CD4-positive, alpha-beta memory T cell (primary cell): ENCODE data around the gene KLK14. TPM values are rescaled to one million over a fixed set of nuclear protein-coding genes. Genes with fewer than 3 reads are reported as not detected.
A peak's percentile ranks its signal among the peaks of the same experiment; 100 is the strongest.

Experiments used
- CTCF ChIA-PET: fragments of 350-600 bp; sonication (Branson Sonifier 250); formaldehyde crosslinking; loops from one replicate; lab custom pipeline; 2021; ENCODE audit warnings: inconsistent platforms; ENCODE audit not compliant: partially characterized antibody; lab: Charles Lee
- POLR2A ChIA-PET: fragments of 350-600 bp; sonication (Branson Sonifier 250); formaldehyde crosslinking; loops from one replicate; lab custom pipeline; 2021; ENCODE audit not compliant: partially characterized antibody; lab: Charles Lee
- DNase-seq, 5 donors: peaks; one replicate each; pipeline versions ENCODE4 v3.0.0 to v3.0.0-alpha.2; 2020 to 2022; ENCODE audit warnings: mixed read lengths in 1 of 5
- H3K27ac ChIP-seq: one replicate; pipeline ENCODE4 v1.7.0; 2013; ENCODE audit warnings: low read depth, low read length
- H3K27me3 ChIP-seq: 2 replicates; pipeline ENCODE4 v1.7.0; 2013; ENCODE audit warnings: mild to moderate bottlenecking, low read length, moderate library complexity; ENCODE audit not compliant: insufficient read depth
- H3K36me3 ChIP-seq: 2 replicates; pipeline ENCODE4 v1.7.0; 2013; ENCODE audit warnings: mild to moderate bottlenecking, low read length, moderate library complexity; ENCODE audit not compliant: insufficient read depth
- H3K4me1 ChIP-seq: 2 replicates; pipeline ENCODE4 v1.7.0; 2013; ENCODE audit warnings: mild to moderate bottlenecking, low read length, moderate library complexity; ENCODE audit not compliant: insufficient read depth
- H3K4me3 ChIP-seq, 2 donors: one replicate each; pipeline ENCODE4 v1.7.0; 2013; ENCODE audit warnings: low read length in 2 of 2, mild to moderate bottlenecking in 1 of 2
- H3K9me3 ChIP-seq, 2 donors: one replicate each; pipeline ENCODE4 v1.7.0; 2013; ENCODE audit warnings: low read length in 2 of 2, control low read depth in 1 of 2; ENCODE audit not compliant: control insufficient read depth in 1 of 2
- H3K27ac Mint-ChIP-seq, 7 donors: one replicate each; pipeline ENCODE4 v1.8.0; 2020 to 2021; ENCODE audit warnings: mixed read lengths in 7 of 7, mild to moderate bottlenecking in 6 of 7, inconsistent platforms in 3 of 7, moderate library complexity in 3 of 7
- H3K27me3 Mint-ChIP-seq, 2 donors: one replicate each; pipeline ENCODE4 v1.8.0; 2020 to 2021; ENCODE audit warnings: mixed read lengths in 2 of 2
- H3K36me3 Mint-ChIP-seq, 2 donors: one replicate each; pipeline ENCODE4 v1.8.0; 2020 to 2021; ENCODE audit warnings: mixed read lengths in 2 of 2, inconsistent platforms in 1 of 2, mild to moderate bottlenecking in 1 of 2
- H3K4me1 Mint-ChIP-seq, 4 donors: one replicate each; pipeline ENCODE4 v1.8.0; 2020 to 2021; ENCODE audit warnings: mixed read lengths in 4 of 4, mild to moderate bottlenecking in 1 of 4
- H3K4me3 Mint-ChIP-seq, 8 donors: one replicate each; pipeline ENCODE4 v1.8.0; 2020 to 2021; ENCODE audit warnings: mixed read lengths in 8 of 8, mild to moderate bottlenecking in 7 of 8, moderate library complexity in 6 of 8, inconsistent platforms in 3 of 8
- H3K9me3 Mint-ChIP-seq, 8 donors: one replicate each; pipeline ENCODE4 v1.8.0; 2020 to 2021; ENCODE audit warnings: mixed read lengths in 8 of 8, mild to moderate bottlenecking in 5 of 8, inconsistent platforms in 3 of 8, moderate library complexity in 1 of 8
- intact Hi-C: fragments of 100-400 bp; cut with micrococcal nuclease; formaldehyde crosslinking; loops from one replicate; pipeline ENCODE4 v1.15.1; 2023
- polyA plus RNA-seq, 2 donors: library from polyadenylated mRNA; unstranded; fragments of 300-500 nt; fragmentation: Illumina TruSeq; gene quantifications; one replicate each; pipeline ENCODE4 v1.2.3, GENCODE V29; 2021
- total RNA-seq, 2 experiments: library from RNA; stranded (reverse); gene quantifications; one replicate each; pipeline ENCODE4 v1.2.3, GENCODE V29; 2021

KLK14 gene
- total and polyA plus RNA-seq, 4 experiments from 2014 or later = 1.1 TPM; not detected in 3

GRCh38 chr19:51060973-51061372 lies 21.7 kb downstream of the KLK14 start:
- POLR2A ChIA-PET = no interaction called here
- Mint-ChIP-seq H3K4me3 (peak overlapping the region in 1 of 8 donors; percentile 26), H3K4me1 (peaks cover 0 to 5% (median 3%) of the 10 kb centered on the region in 4 donors), H3K36me3 (no peaks in the 10 kb centered on the region), H3K9me3 (peaks cover 0 to 5% (median 0%) of the 10 kb centered on the region in 8 donors), H3K27ac (no peak overlapping the region), H3K27me3 (peaks cover 29 to 37% of the 10 kb centered on the region in 2 donors)
- Histone ChIP-seq H3K27ac (no peak overlapping the region), H3K27me3 (peaks cover 13% of the 10 kb centered on the region), H3K4me1 (peaks cover 3% of the 10 kb centered on the region), H3K4me3 (no peak overlapping the region), H3K9me3 (no peaks in the 10 kb centered on the region), H3K36me3 (no peaks in the 10 kb centered on the region)
- intact Hi-C loops = no loop called here
- DNase-seq = no peak
- CTCF ChIA-PET = no interaction called here

- no peak overlapping the region for H3K4me3 Mint-ChIP-seq
- peaks cover 31 to 36% of the 10 kb centered on the region in 2 donors for H3K27me3 Mint-ChIP-seq
- POLR2A ChIA-PET = no interaction called here
Measured at GRCh38 chr19:51060336-51060735, 22.4 kb downstream of the KLK14 start.

GRCh38 chr19:51059715-51060114 lies 23.0 kb downstream of the KLK14 start:
- H3K36me3 ChIP-seq = no peaks in the 10 kb centered on the region
- ChIA-PET POLR2A (no interaction called here), CTCF (no interaction called here)
- Mint-ChIP-seq H3K36me3 (no peaks in the 10 kb centered on the region), H3K27me3 (peaks cover 33 to 38% of the 10 kb centered on the region in 2 donors), H3K4me3 (no peak overlapping the region), H3K4me1 (peaks cover 0 to 2% (median under 1%) of the 10 kb centered on the region in 4 donors), H3K9me3 (peaks cover 0 to 5% (median 0%) of the 10 kb centered on the region in 8 donors), H3K27ac (no peak overlapping the region)
- peaks cover 3% of the 10 kb centered on the region for H3K27me3 ChIP-seq
- no peak for DNase-seq
- no peaks in the 10 kb centered on the region for H3K4me1 ChIP-seq
- intact Hi-C loops = no loop called here
- H3K9me3 ChIP-seq = no peaks in the 10 kb centered on the region
- H3K4me3 ChIP-seq = no peak overlapping the region
- no peak overlapping the region for H3K27ac ChIP-seq

More at GRCh38 chr19:51060336-51060735, 22.4 kb downstream of the KLK14 start:
- CTCF ChIA-PET = no interaction called here
- Mint-ChIP-seq H3K4me1 (peaks cover 0 to 3% (median 3%) of the 10 kb centered on the region in 4 donors), H3K9me3 (peaks cover 0 to 5% (median 0%) of the 10 kb centered on the region in 8 donors), H3K27ac (no peak overlapping the region), H3K36me3 (no peaks in the 10 kb centered on the region)
- intact Hi-C loops = no loop called here
- H3K36me3 ChIP-seq = no peaks in the 10 kb centered on the region
- no peak overlapping the region for H3K27ac ChIP-seq
- H3K9me3 ChIP-seq = no peaks in the 10 kb centered on the region
- no peak overlapping the region for H3K4me3 ChIP-seq
- peaks cover 3% of the 10 kb centered on the region for H3K4me1 ChIP-seq
- H3K27me3 ChIP-seq = peaks cover 7% of the 10 kb centered on the region
- no peak for DNase-seq

GRCh38 chr19:51055866-51056265 lies 26.8 kb downstream of the KLK14 start:
- CTCF ChIA-PET = no interaction called here

GRCh38 chr19:51047031-51047335 lies 35.7 kb downstream of the KLK14 start:
- Histone ChIP-seq H3K27ac (no peak overlapping the region), H3K4me3 (no peak overlapping the region), H3K36me3 (no peaks in the 10 kb centered on the region), H3K4me1 (no peaks in the 10 kb centered on the region), H3K27me3 (no peaks in the 10 kb centered on the region), H3K9me3 (no peaks in the 10 kb centered on the region)
- ChIA-PET CTCF (no interaction called here), POLR2A (no interaction called here)
- peaks cover 11 to 20% of the 10 kb centered on the region in 2 donors for H3K27me3 Mint-ChIP-seq
- H3K4me1 Mint-ChIP-seq = no peaks in the 10 kb centered on the region
- no peak overlapping the region for H3K4me3 Mint-ChIP-seq
- no peaks in the 10 kb centered on the region for H3K36me3 Mint-ChIP-seq
- intact Hi-C loops = no loop called here
- H3K9me3 Mint-ChIP-seq = peaks cover 0 to 11% (median 8%) of the 10 kb centered on the region in 8 donors
- no peak for DNase-seq
- no peak overlapping the region for H3K27ac Mint-ChIP-seq

More at GRCh38 chr19:51055866-51056265, 26.8 kb downstream of the KLK14 start:
- H3K9me3 ChIP-seq = no peaks in the 10 kb centered on the region
- Mint-ChIP-seq H3K4me3 (no peak overlapping the region), H3K4me1 (no peaks in the 10 kb centered on the region), H3K27ac (no peak overlapping the region), H3K27me3 (peaks cover 27 to 33% of the 10 kb centered on the region in 2 donors), H3K36me3 (no peaks in the 10 kb centered on the region), H3K9me3 (peaks cover 0 to 2% (median 0%) of the 10 kb centered on the region in 8 donors)
- no peaks in the 10 kb centered on the region for H3K27me3 ChIP-seq
- POLR2A ChIA-PET = no interaction called here
- H3K4me1 ChIP-seq = no peaks in the 10 kb centered on the region
- H3K27ac ChIP-seq = no peak overlapping the region
- no peak overlapping the region for H3K4me3 ChIP-seq
- intact Hi-C loops = no loop called here
- DNase-seq = no peak
- H3K36me3 ChIP-seq = no peaks in the 10 kb centered on the region

GRCh38 chr19:51044327-51044726 lies 38.4 kb downstream of the KLK14 start:
- Mint-ChIP-seq H3K27me3 (peaks cover 11 to 12% of the 10 kb centered on the region in 2 donors), H3K4me3 (no peak overlapping the region), H3K36me3 (no peaks in the 10 kb centered on the region), H3K4me1 (no peaks in the 10 kb centered on the region), H3K27ac (no peak overlapping the region), H3K9me3 (peaks cover 0 to 4% (median 3%) of the 10 kb centered on the region in 8 donors)
- CTCF ChIA-PET = no interaction called here
- Histone ChIP-seq H3K36me3 (no peaks in the 10 kb centered on the region), H3K27me3 (no peaks in the 10 kb centered on the region), H3K9me3 (no peaks in the 10 kb centered on the region), H3K4me3 (no peak overlapping the region), H3K27ac (no peak overlapping the region), H3K4me1 (no peaks in the 10 kb centered on the region)
- intact Hi-C loops = no loop called here
- no peak for DNase-seq
- POLR2A ChIA-PET = no interaction called here

GRCh38 chr19:51043497-51043896 lies 39.2 kb downstream of the KLK14 start:
- Histone ChIP-seq H3K4me1 (no peaks in the 10 kb centered on the region), H3K9me3 (no peaks in the 10 kb centered on the region), H3K27ac (no peak overlapping the region), H3K4me3 (no peak overlapping the region), H3K36me3 (no peaks in the 10 kb centered on the region), H3K27me3 (no peaks in the 10 kb centered on the region)
- Mint-ChIP-seq H3K9me3 (no peaks in the 10 kb centered on the region), H3K36me3 (no peaks in the 10 kb centered on the region), H3K27ac (peak overlapping the region in 1 of 7 donors; percentile 81), H3K4me1 (no peaks in the 10 kb centered on the region), H3K27me3 (peaks cover 5 to 6% of the 10 kb centered on the region in 2 donors), H3K4me3 (no peak overlapping the region)
- DNase-seq = no peak
- POLR2A ChIA-PET = no interaction called here
- CTCF ChIA-PET = no interaction called here
- intact Hi-C loops = no loop called here

GRCh38 chr19:51040151-51040550 lies 42.5 kb downstream of the KLK14 start:
- Mint-ChIP-seq H3K27ac (no peak overlapping the region), H3K9me3 (no peaks in the 10 kb centered on the region), H3K27me3 (no peaks in the 10 kb centered on the region), H3K36me3 (no peaks in the 10 kb centered on the region), H3K4me3 (no peak overlapping the region), H3K4me1 (no peaks in the 10 kb centered on the region)
- Histone ChIP-seq H3K27ac (no peak overlapping the region), H3K4me3 (no peak overlapping the region), H3K27me3 (no peaks in the 10 kb centered on the region), H3K9me3 (no peaks in the 10 kb centered on the region), H3K36me3 (no peaks in the 10 kb centered on the region), H3K4me1 (no peaks in the 10 kb centered on the region)
- intact Hi-C loops = no loop called here
- no peak for DNase-seq
- CTCF ChIA-PET = interaction anchor here (1.1 to 1.5 kb wide), 2 partner anchors 19 to 57 kb away, joined by 3 read pairs; no protein-coding TSS in a partner anchor
- POLR2A ChIA-PET = no interaction called here
